ENCODE data around the gene PLPP7.

- no peak for TF ChIP-seq CTCF (IDR thresholded peaks at IDR 0.05)
- TF ChIP-seq POLR2A (IDR thresholded peaks at IDR 0.05), result no peak
Observed at GRCh38 chr9:131300444-131300843, 10.9 kb downstream of the PLPP7 start.
